GM21576 (cell line): Measurements from ENCODE around the gene FOCAD.
A peak's percentile ranks its signal among the peaks of the same experiment; 100 is the strongest.

Experiments
- ATAC-seq: cut with Tn5 transposase; IDR thresholded peaks from one replicate; pipeline ENCODE4 v1.9.1; 2021; ENCODE audit warnings: mild to moderate bottlenecking, moderate library complexity; ENCODE audit not compliant: unreplicated experiment

Gene FOCAD

GRCh38 chr9:20870115-20870514 is 186.1 kb downstream of the FOCAD start:
- ATAC-seq = no peak

GRCh38 chr9:20872340-20872977 is 188.4 kb downstream of the FOCAD start:
- no peak for ATAC-seq

- no peak for ATAC-seq
Measured at GRCh38 chr9:20873240-20873865, 189.3 kb downstream of the FOCAD start.

- ATAC-seq = no peak
Measured at GRCh38 chr9:20880271-20880670, 196.2 kb downstream of the FOCAD start.

- ATAC-seq = no peak
Measured at GRCh38 chr9:20880675-20881074, 196.6 kb downstream of the FOCAD start.

DNA sequence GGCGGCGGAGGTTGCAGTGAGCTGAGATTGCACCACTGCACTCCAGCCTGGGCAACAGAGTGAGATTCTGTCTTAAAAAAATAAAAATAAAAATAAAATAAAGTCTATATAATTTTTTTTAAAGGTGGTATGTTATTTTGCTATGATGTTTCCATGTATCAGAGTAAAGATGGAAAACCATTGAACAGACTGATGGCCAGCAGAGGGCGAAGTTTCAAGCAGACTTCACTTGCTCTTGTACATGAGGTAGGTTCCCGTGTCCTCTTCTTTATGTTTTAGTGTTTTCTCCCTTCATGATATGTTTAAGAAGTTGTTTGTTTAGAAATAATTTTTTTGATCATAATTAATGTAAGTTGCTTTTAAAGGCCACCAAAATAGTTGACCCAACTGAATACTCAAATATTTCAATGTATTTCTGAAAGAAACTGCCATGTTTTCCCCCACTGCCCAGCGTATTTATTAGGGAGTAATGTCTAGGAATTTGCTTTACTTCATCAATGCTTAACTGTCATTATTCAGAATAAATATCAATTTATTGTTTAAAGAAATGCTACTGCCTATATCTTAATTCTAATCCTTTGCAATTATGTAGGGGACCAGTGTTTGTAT is 201.0 kb downstream of the FOCAD start:
- no peak for ATAC-seq

GRCh38 chr9:20898885-20899554 is 215.0 kb downstream of the FOCAD start:
- ATAC-seq = no peak

DNA sequence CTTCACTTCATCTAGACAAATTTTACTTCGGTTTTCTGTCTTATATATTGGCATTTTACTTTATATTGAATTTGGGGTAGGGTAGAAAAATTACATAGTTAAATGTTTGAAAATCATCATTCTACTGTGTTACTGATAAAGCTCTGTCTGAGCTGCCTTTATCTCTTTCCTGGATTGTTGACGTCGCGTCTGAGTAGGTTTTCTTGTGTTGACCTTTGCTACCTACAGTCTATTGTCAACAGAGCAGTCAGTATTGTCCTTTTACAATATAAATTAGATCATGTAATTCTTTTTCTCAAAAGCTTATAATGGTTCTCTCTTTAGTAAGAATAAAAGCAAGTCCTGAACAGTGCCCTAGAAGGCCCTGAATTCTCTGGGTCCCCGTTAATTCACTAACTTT is 219.2 kb downstream of the FOCAD start:
- no peak for ATAC-seq

DNA sequence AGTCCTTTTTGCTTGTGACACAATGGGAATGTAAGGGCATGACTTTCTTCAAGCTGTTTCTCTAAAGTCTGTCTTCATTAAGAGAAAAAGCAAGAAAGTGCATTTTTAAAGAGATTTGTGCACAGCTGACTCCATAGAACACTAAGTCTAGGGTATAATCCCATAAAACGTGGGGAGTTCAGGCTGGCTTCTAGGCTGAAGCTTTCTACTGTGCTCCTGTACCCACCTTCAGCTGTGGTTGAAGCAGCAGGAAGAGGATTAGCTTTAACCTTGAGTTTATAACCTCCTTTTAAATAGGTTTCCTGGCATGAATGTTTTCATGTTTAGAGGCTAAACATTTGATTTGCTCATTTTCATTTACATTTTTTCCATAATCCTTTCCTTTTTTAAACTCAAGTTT is 220.9 kb downstream of the FOCAD start:
- ATAC-seq = no peak

- no peak for ATAC-seq
Measured at GRCh38 chr9:20906326-20906725, 222.3 kb downstream of the FOCAD start.

GRCh38 chr9:20908461-20908860 is 224.4 kb downstream of the FOCAD start:
- no peak for ATAC-seq

- no peak for ATAC-seq
Measured at GRCh38 chr9:20914556-20914955, 230.5 kb downstream of the FOCAD start.

DNA sequence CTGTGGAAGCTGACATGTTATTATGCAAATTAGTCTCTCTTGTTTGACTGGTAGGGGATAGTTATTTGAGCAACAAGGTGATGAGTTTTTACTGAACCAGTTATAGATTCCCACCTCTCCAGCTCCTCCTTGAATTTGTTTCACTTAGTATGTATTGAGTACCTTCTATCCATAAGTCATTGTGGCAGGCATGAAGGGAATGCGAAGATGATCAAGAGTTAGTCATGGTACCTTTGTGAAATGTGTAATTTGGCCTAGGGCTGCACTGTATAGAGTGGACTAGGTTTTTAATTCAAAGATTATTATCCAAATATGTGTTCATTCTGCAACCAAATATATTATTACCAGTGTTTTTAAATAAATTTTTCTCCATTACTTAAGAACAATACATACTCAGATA is 237.3 kb downstream of the FOCAD start:
- no peak for ATAC-seq

- no peak for ATAC-seq
Measured at GRCh38 chr9:20925256-20926045, 241.4 kb downstream of the FOCAD start.

DNA sequence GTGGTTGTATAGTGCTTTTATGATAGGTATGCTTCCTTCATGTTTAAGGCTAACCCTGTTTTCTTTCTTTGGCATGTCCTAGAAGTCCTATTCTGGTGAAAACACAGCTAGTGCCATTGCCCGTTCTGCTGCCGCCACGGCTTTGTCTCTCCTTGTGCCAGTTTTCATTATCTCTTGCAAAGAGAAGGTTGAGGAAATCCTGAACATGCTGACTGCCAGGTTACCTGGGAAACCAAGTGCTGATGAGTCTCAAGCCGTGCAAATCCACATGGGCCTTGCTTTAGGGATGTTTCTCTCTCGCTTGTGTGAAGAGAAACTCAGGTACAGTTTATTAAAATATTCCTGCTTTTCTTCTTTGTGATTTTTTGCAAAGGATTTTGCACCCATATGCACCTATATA is 245.2 kb downstream of the FOCAD start:
- no peak for ATAC-seq

GRCh38 chr9:20930836-20931235 is 246.8 kb downstream of the FOCAD start:
- no peak for ATAC-seq

- peak; percentile 14 for ATAC-seq
Measured at GRCh38 chr9:20940447-20941173, 256.6 kb downstream of the FOCAD start.

DNA sequence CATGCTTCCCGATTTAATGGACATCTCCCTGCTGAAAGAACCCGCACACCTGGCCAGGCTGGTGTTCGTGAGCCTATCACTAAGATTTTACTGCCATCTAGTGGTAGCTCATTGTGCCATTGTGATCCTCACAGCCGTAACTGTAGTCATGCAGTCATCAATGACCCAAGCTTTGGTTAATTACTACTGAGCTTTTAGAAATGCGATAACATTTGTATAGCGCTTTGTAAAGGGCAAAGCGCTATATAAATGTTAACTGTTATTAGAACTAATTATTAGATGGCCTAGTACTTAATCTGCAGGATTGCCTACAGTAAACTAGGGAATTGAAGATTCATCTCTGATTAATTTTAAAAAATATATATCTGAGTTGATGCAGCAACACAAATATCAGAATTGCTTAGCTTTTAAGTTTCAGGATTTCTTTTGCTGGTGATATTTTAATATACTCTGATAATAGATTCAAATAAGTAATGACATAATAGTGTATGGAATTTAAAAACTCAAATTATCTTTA is 257.2 kb downstream of the FOCAD start:
- peak; percentile 98 for ATAC-seq

DNA sequence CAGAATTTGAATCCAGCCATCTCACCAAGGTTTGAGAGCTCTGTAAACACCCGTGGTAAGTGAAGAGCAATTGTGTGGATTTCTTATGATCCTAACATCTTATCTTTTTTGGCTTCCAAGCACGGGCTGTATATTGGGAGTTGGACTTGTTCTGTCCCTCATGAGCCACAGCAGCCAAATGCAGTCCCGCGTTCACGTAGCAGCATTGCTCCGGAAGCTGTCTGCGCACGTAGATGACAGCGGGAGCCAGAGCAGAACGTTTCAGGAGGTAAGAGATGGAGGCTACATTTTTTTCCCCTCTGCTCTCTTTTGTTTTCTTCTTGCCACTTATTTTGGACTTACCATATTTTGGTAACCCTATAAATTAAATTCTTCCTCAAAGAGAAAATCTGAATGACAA is 260.4 kb downstream of the FOCAD start:
- no peak for ATAC-seq

DNA sequence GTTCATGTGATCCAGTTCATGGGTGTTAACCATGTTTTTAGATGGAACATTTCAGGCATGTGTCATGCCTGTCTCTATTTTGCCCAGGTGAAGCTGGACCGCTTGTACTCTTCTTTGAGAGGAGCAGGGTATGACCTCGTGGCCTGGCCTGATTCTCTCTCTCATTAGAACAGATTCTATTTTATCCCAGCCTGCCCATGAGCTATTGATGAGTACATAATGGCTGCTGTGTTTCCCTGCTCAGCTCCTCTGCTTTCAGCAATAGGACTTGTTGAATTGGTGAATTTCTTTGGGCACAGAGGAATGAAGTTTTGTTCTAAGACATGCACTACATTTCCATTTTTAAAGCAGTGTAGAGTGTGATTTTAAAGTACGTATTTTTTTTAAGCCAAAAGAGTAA is 261.2 kb downstream of the FOCAD start:
- no peak for ATAC-seq
